Measurements from ENCODE around the gene HPCAL1. TPM values are rescaled to one million over a fixed set of nuclear protein-coding genes. Genes with fewer than 3 reads are reported as not detected.

Gene HPCAL1
- total and polyA plus RNA-seq, 8 donors: 58.1 to 108 (median 72.1) TPM

DNA sequence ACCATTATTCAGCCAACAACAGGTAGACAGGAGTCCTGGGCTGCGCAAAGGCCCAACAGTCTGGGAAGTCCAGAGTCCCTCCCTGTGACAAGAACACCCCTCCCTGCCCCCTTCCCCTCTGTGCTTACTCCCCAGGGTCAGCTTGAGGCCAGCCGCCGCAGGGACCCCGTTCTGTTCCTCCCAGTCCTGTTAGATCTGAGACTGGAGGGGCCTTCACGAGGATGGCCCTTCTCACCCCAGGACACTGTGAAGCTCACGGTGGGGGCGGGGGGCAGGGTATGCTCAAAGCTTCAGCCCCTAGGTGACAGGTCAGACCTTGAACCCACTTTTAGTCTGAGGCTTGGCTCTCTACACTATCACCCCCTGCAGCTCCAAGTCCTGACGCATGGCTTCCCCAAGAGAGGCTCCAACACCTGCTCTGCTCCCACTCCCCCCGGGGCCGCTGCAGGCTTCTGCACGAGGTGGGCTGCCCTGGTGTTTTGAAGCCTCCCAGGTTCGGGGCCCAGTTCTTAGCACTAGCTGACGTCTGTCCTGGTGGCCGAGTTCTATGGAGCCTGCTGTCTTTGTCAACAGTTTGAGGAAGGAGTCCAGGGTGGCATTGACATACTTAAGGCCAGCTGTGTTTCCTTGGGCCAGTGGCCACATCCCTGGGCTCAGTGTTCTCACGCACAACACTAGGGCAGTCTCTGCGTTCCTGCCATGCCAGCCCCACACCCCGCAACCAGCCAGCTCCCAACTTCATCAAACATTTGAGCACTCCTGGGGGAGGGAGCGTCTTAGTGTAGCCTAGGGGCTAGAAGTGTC is 37.2 kb upstream of the HPCAL1 start:
- DNase-seq (peak in 2 of 4 donors; percentile 25 to 75), ATAC-seq (no peak)
- intact Hi-C loops (cut with DNase I): no loop called here
- Histone ChIP-seq H3K27ac (no peak overlapping the region), H3K9me3 (no peaks in the 10 kb centered on the region), H3K4me1 (peaks cover 0 to 7% of the 10 kb centered on the region in 2 donors), H3K36me3 (no peaks in the 10 kb centered on the region), H3K27me3 (no peaks in the 10 kb centered on the region), H3K4me3 (no peak overlapping the region)
- TF ChIP-seq, protein P1, sequence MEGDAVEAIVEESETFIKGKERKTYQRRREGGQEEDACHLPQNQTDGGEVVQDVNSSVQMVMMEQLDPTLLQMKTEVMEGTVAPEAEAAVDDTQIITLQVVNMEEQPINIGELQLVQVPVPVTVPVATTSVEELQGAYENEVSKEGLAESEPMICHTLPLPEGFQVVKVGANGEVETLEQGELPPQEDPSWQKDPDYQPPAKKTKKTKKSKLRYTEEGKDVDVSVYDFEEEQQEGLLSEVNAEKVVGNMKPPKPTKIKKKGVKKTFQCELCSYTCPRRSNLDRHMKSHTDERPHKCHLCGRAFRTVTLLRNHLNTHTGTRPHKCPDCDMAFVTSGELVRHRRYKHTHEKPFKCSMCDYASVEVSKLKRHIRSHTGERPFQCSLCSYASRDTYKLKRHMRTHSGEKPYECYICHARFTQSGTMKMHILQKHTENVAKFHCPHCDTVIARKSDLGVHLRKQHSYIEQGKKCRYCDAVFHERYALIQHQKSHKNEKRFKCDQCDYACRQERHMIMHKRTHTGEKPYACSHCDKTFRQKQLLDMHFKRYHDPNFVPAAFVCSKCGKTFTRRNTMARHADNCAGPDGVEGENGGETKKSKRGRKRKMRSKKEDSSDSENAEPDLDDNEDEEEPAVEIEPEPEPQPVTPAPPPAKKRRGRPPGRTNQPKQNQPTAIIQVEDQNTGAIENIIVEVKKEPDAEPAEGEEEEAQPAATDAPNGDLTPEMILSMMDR (IDR thresholded peaks at IDR 0.05): no peak

DNA sequence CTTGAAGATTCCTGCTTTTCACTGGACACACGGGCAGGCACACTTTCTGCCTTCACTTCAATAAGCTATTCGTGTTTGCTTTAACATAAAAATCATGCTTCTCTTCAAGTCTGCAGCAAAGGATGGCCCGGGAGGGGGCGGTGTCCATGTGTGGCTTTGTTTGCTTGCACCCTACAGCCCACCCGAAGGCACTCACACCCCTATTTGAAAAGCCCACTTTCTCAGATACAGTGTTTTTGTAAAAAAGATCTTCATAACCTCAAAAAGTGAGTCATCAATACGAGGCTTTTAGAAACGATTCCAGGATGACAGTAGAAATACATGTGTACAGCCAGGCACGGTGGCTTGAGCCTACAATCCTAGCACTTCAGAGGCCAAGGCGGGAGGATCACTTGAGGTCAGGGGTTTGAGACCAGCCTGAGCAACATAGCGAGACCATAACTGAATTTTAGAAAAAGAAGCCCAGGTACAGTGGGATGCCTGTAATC is 36.5 kb upstream of the HPCAL1 start:
- TF ChIP-seq, protein P1 (IDR thresholded peaks at IDR 0.05): no peak
- peak in 2 of 4 donors; percentile 20 to 31 for DNase-seq
- H3K4me3 ChIP-seq: no peak overlapping the region
- H3K27me3 ChIP-seq: no peaks in the 10 kb centered on the region
- H3K9me3 ChIP-seq: no peaks in the 10 kb centered on the region
- H3K4me1 ChIP-seq: peaks cover 0 to 14% of the 10 kb centered on the region in 2 donors
- intact Hi-C loops (cut with DNase I): no loop called here
- H3K36me3 ChIP-seq: no peaks in the 10 kb centered on the region
- no peak overlapping the region for H3K27ac ChIP-seq
- no peak for ATAC-seq

DNA sequence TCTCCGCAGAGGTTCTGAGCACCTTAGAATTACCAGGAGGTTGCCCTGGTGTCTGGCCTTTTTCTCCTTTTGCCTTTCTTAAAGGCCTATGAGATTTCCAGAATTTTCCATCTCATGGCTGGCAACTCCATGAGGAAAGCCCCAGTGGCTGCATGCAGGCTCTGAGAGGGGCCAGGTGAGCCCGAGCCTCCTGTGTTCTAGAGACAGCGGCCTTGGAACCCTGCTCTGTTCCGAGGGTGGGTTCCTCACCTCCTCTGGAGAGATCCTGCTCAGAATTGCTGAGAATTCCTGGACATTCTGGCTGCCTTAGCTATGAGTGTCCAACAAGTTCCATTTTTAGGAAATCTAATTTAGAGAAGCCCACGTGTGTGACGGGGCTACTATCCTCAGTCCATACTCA is 35.7 kb upstream of the HPCAL1 start:
- TF ChIP-seq, protein P1 (IDR thresholded peaks at IDR 0.05): no peak
- DNase-seq: peak in 1 of 4 donors; percentile 33
- intact Hi-C loops (cut with DNase I): no loop called here

DNA sequence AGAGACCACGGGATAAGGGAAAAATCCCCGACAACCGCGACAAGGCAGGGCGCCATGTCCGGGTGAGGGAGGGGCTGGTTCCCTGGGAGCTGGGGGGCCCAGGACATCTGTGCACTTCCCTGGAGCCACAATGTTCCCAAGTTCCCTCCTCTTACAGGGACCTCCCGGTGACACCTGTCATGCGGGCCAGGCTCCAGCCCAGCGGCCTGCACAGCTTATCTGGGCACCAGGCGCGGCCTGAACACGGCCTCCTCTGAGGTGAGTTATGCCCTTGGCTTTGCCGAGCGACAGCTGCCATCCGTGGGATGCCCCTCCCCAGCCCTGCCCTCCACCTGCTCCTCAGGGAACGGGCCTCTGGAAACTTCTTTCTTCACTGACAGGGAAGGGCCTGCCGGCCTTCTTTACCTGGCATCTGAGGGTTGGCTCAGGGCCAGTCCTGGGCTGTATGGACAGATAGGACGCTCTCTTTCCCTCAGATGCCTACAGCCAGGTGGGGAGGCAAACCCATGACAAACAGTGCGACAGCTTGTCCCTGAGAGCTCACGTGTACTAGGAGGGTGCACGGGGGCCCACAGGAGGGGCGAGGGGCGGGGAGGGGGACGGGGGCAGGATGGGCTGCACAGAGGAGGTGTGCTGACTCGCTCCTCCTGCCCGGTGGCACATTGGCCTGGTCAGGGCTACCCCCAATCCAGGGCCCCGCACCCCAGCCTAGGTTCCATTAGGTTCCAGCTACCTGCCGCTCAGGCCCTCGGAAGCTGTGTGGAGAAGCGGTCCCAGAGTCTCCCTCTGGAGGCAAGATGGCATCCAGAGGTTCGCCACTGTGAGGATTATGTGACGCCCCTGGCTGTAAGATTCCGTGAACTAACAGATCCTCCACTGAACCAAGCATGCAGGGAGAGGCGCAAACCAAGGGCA is 34.9 kb upstream of the HPCAL1 start:
- no peaks in the 10 kb centered on the region for H3K36me3 ChIP-seq
- no peak for ATAC-seq
- H3K4me3 ChIP-seq: no peak overlapping the region
- peak in 2 of 4 donors; percentile 33 to 76 for DNase-seq
- H3K4me1 ChIP-seq: peaks cover 0 to 15% of the 10 kb centered on the region in 2 donors
- H3K27me3 ChIP-seq: no peaks in the 10 kb centered on the region
- TF ChIP-seq, protein P1 (IDR thresholded peaks at IDR 0.05): no peak
- no peaks in the 10 kb centered on the region for H3K9me3 ChIP-seq
- intact Hi-C loops (cut with DNase I): no loop called here
- no peak overlapping the region for H3K27ac ChIP-seq

More for the DNA sequence above, 35.7 kb upstream of the HPCAL1 start:
- ATAC-seq: no peak
- Histone ChIP-seq H3K4me1 (peaks cover 0 to 15% of the 10 kb centered on the region in 2 donors), H3K36me3 (no peaks in the 10 kb centered on the region), H3K27me3 (no peaks in the 10 kb centered on the region), H3K27ac (no peak overlapping the region), H3K9me3 (no peaks in the 10 kb centered on the region), H3K4me3 (no peak overlapping the region)

All from left lung (tissue), 10 donors.